CD4-positive, alpha-beta T cell (primary cell): Measurements from ENCODE around the gene PTGDR2. TPM values are rescaled to one million over a fixed set of nuclear protein-coding genes. Genes with fewer than 3 reads are reported as not detected.

Source experiments
- ATAC-seq: fragments of 200-7000 bp; cut with Tn5 transposase; one replicate; pipeline ENCODE4 v1.10.0; 2022; ENCODE audit warnings: mild to moderate bottlenecking; ENCODE audit not compliant: poor library complexity
- CTCF ChIA-PET: fragments of 350-600 bp; sonication (Branson Sonifier 250); formaldehyde crosslinking; loops from one replicate; lab custom pipeline; 2021; ENCODE audit warnings: antibody characterized with exemption, inconsistent platforms; lab: Charles Lee
- POLR2A ChIA-PET: fragments of 350-600 bp; sonication (Branson Sonifier 250); formaldehyde crosslinking; loops from one replicate; lab custom pipeline; 2021; ENCODE audit warnings: antibody characterized with exemption, inconsistent platforms; lab: Charles Lee
- DNase-seq, 14 experiments: peaks; one replicate each; pipeline ENCODE4 v3.0.0-alpha.2; 2013 to 2020; ENCODE audit warnings: mixed read lengths in 2 of 14
- H3K27ac ChIP-seq, 2 donors: one replicate each; pipeline versions ENCODE4 v1.5.1 to v1.7.0; 2013; ENCODE audit warnings: low read length in 2 of 2, low read depth in 1 of 2, mild to moderate bottlenecking in 1 of 2
- H3K27me3 ChIP-seq, 2 experiments: 1 replicate in 1 of 2; 2 replicates in 1 of 2; pipeline versions ENCODE4 v1.6.1 to v1.7.0; 2013; ENCODE audit warnings: low read length in 2 of 2, control low read depth in 1 of 2, mild to moderate bottlenecking in 1 of 2, moderate library complexity in 1 of 2; ENCODE audit not compliant: insufficient read depth in 2 of 2, control insufficient read depth in 1 of 2
- H3K36me3 ChIP-seq: one replicate; pipeline ENCODE4 v1.6.1; 2013; ENCODE audit warnings: low read length, control low read depth; ENCODE audit not compliant: insufficient read depth
- H3K4me1 ChIP-seq: one replicate; pipeline ENCODE4 v1.6.1; 2013; ENCODE audit warnings: low read length, control low read depth; ENCODE audit not compliant: insufficient read depth
- H3K4me3 ChIP-seq: one replicate; pipeline ENCODE4 v1.5.1; 2013; ENCODE audit warnings: mild to moderate bottlenecking, low read length, moderate library complexity
- H3K9me3 ChIP-seq, 2 experiments: 1 replicate in 1 of 2; 2 replicates in 1 of 2; pipeline versions ENCODE4 v1.6.1 to v1.7.0; 2013; ENCODE audit warnings: low read length in 2 of 2, mild to moderate bottlenecking in 2 of 2, control low read depth in 1 of 2, moderate library complexity in 1 of 2; ENCODE audit not compliant: control insufficient read depth in 1 of 2, insufficient read depth in 1 of 2
- H3K27ac Mint-ChIP-seq: one replicate; pipeline ENCODE4 v1.8.0; 2020; ENCODE audit warnings: mixed read lengths
- H3K27me3 Mint-ChIP-seq: one replicate; pipeline ENCODE4 v1.8.0; 2021; ENCODE audit warnings: mixed read lengths
- H3K36me3 Mint-ChIP-seq: one replicate; pipeline ENCODE4 v1.8.0; 2021; ENCODE audit warnings: low read depth, mixed read lengths
- H3K4me1 Mint-ChIP-seq: one replicate; pipeline ENCODE4 v1.8.0; 2021; ENCODE audit warnings: low read depth, mixed read lengths
- H3K4me3 Mint-ChIP-seq: one replicate; pipeline ENCODE4 v1.8.0; 2020; ENCODE audit warnings: mild to moderate bottlenecking, mixed read lengths
- H3K9me3 Mint-ChIP-seq: one replicate; pipeline ENCODE4 v1.8.0; 2020; ENCODE audit warnings: mixed read lengths
- intact Hi-C, 2 experiments: fragments of 100-400 bp; cut with DNase I in 1 of 2; cut with micrococcal nuclease in 1 of 2; formaldehyde crosslinking; loops; one replicate each; pipeline versions ENCODE4 v1.15.1 to v1.9.0; 2023 to 2025; cut with DNase I, micrococcal nuclease
- total RNA-seq, 174 experiments: library from RNA in 2 of 174; stranded (reverse) in 2 of 174; gene quantifications; one replicate each; pipeline ENCODE4 v1.2.3 and lab custom pipeline; 2021 to 2026
- TF ChIP-seq, protein P1 (sequence below): fragments of 200-600 bp; IDR thresholded peaks from one replicate; pipeline ENCODE4 v1.8.0; 2022; ENCODE audit warnings: antibody characterized with exemption, mild to moderate bottlenecking

Gene PTGDR2
- total RNA-seq, 2 experiments from 2014 or later, result 0.36 TPM

DNA sequence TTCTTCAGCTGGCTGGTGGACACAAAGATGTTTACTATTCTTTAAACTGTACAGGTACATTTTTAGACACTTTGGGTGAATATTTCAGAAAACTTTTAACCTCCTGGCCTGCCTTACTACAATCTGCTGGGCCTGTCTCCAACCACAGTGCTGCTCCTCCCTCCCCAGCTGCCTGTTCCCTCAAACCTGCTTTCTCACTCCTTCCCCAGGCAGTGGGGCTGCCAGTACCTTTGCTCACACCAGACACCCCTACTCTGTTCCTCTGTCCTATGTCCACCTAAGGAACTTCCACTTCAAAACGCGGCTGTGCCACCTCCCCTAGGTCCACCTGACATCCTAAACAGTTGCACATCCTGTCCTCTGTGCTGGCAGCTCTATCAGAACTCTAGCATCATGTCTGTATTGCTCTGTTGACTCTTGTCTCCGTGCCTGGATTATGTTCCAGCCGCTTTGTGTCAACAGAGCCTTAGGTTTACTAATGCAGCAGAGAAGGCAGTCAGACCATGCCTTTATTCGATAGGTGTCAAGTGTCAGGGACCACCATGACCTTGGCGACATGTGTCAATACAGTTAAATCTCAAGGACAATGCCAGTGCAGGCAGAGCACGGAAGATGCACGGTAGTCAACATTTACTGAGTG, 25.0 kb upstream of the PTGDR2 start:
- H3K4me1 ChIP-seq, result no peaks in the 10 kb centered on the region
- H3K4me1 Mint-ChIP-seq, result no peaks in the 10 kb centered on the region
- POLR2A ChIA-PET, result no interaction called here
- H3K27ac Mint-ChIP-seq, result no peak overlapping the region
- CTCF ChIA-PET, result no interaction called here
- H3K36me3 ChIP-seq, result peaks cover 30% of the 10 kb centered on the region
- no peak overlapping the region for H3K27ac ChIP-seq
- H3K27me3 Mint-ChIP-seq, result no peaks in the 10 kb centered on the region
- no peak overlapping the region for H3K4me3 Mint-ChIP-seq
- H3K4me3 ChIP-seq, result no peak overlapping the region
- no peaks in the 10 kb centered on the region for H3K9me3 Mint-ChIP-seq
- TF ChIP-seq, protein P1, sequence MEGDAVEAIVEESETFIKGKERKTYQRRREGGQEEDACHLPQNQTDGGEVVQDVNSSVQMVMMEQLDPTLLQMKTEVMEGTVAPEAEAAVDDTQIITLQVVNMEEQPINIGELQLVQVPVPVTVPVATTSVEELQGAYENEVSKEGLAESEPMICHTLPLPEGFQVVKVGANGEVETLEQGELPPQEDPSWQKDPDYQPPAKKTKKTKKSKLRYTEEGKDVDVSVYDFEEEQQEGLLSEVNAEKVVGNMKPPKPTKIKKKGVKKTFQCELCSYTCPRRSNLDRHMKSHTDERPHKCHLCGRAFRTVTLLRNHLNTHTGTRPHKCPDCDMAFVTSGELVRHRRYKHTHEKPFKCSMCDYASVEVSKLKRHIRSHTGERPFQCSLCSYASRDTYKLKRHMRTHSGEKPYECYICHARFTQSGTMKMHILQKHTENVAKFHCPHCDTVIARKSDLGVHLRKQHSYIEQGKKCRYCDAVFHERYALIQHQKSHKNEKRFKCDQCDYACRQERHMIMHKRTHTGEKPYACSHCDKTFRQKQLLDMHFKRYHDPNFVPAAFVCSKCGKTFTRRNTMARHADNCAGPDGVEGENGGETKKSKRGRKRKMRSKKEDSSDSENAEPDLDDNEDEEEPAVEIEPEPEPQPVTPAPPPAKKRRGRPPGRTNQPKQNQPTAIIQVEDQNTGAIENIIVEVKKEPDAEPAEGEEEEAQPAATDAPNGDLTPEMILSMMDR, result no peak
- intact Hi-C loops, result no loop called here
- no peaks in the 10 kb centered on the region for H3K27me3 ChIP-seq
- no peaks in the 10 kb centered on the region for H3K9me3 ChIP-seq
- ATAC-seq (no peak), DNase-seq (no peak)
- H3K36me3 Mint-ChIP-seq, result peaks cover 79% of the 10 kb centered on the region

DNA sequence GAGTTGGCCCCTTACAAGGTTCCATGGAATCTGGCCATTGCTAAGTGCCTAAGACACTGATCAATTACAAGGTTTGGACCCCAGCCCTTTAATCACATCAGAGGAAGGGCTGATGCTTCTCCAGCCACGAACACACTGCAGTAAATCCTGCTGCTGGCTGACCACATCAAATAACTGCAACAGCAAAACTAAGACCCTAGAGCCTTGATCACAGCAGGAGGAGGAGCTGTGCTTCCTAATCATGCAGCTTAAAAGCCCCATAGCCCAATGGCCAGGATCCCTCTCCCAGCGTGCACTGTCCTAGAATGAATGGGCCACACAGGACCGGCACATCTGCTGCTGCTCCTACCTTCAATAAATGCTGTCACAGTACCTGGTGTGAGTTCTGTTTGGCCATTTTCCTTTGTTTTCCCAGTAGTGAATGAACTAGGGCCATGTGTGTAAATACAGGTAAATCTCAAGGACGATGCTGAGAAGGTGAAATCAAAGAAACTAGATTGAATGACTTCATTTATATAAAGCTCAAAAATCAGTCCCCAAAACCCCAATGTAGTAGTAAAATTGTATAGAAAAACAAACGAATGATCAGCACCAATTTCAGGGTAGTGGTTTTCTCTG, 24.3 kb upstream of the PTGDR2 start:
- Histone ChIP-seq H3K4me1 (no peaks in the 10 kb centered on the region), H3K4me3 (no peak overlapping the region), H3K36me3 (peaks cover 30% of the 10 kb centered on the region), H3K9me3 (no peaks in the 10 kb centered on the region), H3K27me3 (no peaks in the 10 kb centered on the region), H3K27ac (no peak overlapping the region)
- H3K27me3 Mint-ChIP-seq, result no peaks in the 10 kb centered on the region
- H3K4me1 Mint-ChIP-seq, result no peaks in the 10 kb centered on the region
- H3K27ac Mint-ChIP-seq, result no peak overlapping the region
- no peak overlapping the region for H3K4me3 Mint-ChIP-seq
- H3K9me3 Mint-ChIP-seq, result no peaks in the 10 kb centered on the region
- POLR2A ChIA-PET, result no interaction called here
- TF ChIP-seq, protein P1, result no peak
- ATAC-seq (no peak), DNase-seq (no peak)
- H3K36me3 Mint-ChIP-seq, result peaks cover 76% of the 10 kb centered on the region
- CTCF ChIA-PET, result no interaction called here
- intact Hi-C loops, result no loop called here

DNA sequence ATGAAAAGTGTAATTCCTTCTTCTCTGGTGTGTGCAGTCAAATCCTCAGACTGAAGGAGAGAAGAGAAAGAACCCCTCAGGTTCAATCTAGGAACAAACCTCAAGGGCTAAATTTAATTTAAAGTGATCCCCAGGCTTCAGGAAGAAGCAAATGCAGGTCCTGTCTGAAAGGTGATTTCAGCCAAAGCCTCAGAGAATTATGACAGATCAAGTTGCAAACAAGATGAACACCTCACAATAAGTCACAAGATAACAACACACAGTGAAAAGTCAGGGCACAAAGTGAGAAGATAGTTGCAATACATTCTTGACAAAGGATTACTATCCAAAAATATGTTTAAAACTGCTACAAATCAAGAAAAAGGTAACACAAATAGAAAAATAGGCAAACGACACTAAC, 23.4 kb upstream of the PTGDR2 start:
- peaks cover 69% of the 10 kb centered on the region for H3K36me3 Mint-ChIP-seq
- CTCF ChIA-PET, result interaction anchor here (1.5 kb wide), 1 partner anchor 49 kb away, joined by 3 read pairs; no protein-coding TSS in a partner anchor
- no peaks in the 10 kb centered on the region for H3K27me3 Mint-ChIP-seq

More for the DNA sequence above, 23.4 kb upstream of the PTGDR2 start:
- intact Hi-C loops, result no loop called here
- Mint-ChIP-seq H3K9me3 (no peaks in the 10 kb centered on the region), H3K4me1 (no peaks in the 10 kb centered on the region), H3K4me3 (no peak overlapping the region), H3K27ac (no peak overlapping the region)
- POLR2A ChIA-PET, result no interaction called here
- TF ChIP-seq, protein P1, result no peak
- H3K36me3 ChIP-seq, result peaks cover 30% of the 10 kb centered on the region
- ATAC-seq (no peak), DNase-seq (no peak)
- no peak overlapping the region for H3K4me3 ChIP-seq
- no peak overlapping the region for H3K27ac ChIP-seq
- H3K4me1 ChIP-seq, result no peaks in the 10 kb centered on the region
- H3K27me3 ChIP-seq, result no peaks in the 10 kb centered on the region
- no peaks in the 10 kb centered on the region for H3K9me3 ChIP-seq
